Left colon (tissue), 2 donors: Measurements from ENCODE around the gene FRS3. TPM values are rescaled to one million over a fixed set of nuclear protein-coding genes. Genes with fewer than 3 reads are reported as not detected.

Source experiments
- ATAC-seq: fragments of 200-7000 bp; cut with Tn5 transposase; one replicate; pipeline ENCODE4 v1.9.1; 2020; ENCODE audit warnings: mild to moderate bottlenecking, moderate library complexity
- DNase-seq, 2 donors: peaks; one replicate each; pipeline ENCODE4 v3.0.0-alpha.2; 2020
- intact Hi-C, 2 donors: fragments of 100-400 bp; cut with DNase I in 1 of 2; cut with micrococcal nuclease in 1 of 2; formaldehyde crosslinking; loops; one replicate each; pipeline versions ENCODE4 v1.11.2 to v1.14.0; 2022; cut with DNase I, micrococcal nuclease
- total RNA-seq, 2 donors: library from RNA; stranded (reverse); fragmentation: NEBNext Ultra II Directional; extraction: Animal tissue kit (Norgen Biotek cat#: 25700); gene quantifications; one replicate each; pipeline ENCODE4 v1.2.1, GENCODE V29; 2021
- donor health status: DM: no; HTN: no; CAD: no.
- donor health status: DM: yes; HTN: yes; CAD: no.

The FRS3 gene
- total RNA-seq, 2 donors from 2014 or later: 3.3 to 4.4 TPM

GRCh38 chr6:41750374-41750773, 29.3 kb downstream of the FRS3 start:
- no peak for DNase-seq
- no peak for ATAC-seq
- intact Hi-C loops: no loop called here

GRCh38 chr6:41748542-41748941, 31.2 kb downstream of the FRS3 start:
- intact Hi-C loops: no loop called here
- ATAC-seq: no peak
- no peak for DNase-seq

GRCh38 chr6:41748102-41748477, 31.6 kb downstream of the FRS3 start:
- ATAC-seq (no peak), DNase-seq (no peak)
- intact Hi-C loops: no loop called here

GRCh38 chr6:41747256-41748101, 32.2 kb downstream of the FRS3 start, which contains the start of gene PGC:
Gene PGC, minus strand, starts transcription at chr6:41747397. Its CDS starts 63 bp downstream, at chr6:41747334.
- intact Hi-C loops: no loop called here
- DNase-seq: no peak
- no peak for ATAC-seq

- DNase-seq (no peak), ATAC-seq (no peak)
- intact Hi-C loops: no loop called here
Measured at GRCh38 chr6:41746107-41746506, 33.6 kb downstream of the FRS3 start.

GRCh38 chr6:41744236-41744787, 35.4 kb downstream of the FRS3 start:
- no peak for DNase-seq
- intact Hi-C loops: no loop called here
- ATAC-seq: no peak

GRCh38 chr6:41743406-41744235, 36.1 kb downstream of the FRS3 start:
- intact Hi-C loops: no loop called here
- no peak for DNase-seq
- ATAC-seq: no peak

- peak; percentile 71 to 87 for DNase-seq
- intact Hi-C loops: no loop called here
- peak; percentile 84 for ATAC-seq
Measured at GRCh38 chr6:41741625-41742490, 37.8 kb downstream of the FRS3 start.

GRCh38 chr6:41740366-41741162, 39.1 kb downstream of the FRS3 start:
- ATAC-seq: peak; percentile 21

GRCh38 chr6:41739041-41739440, 40.7 kb downstream of the FRS3 start:
- DNase-seq (no peak), ATAC-seq (no peak)
- intact Hi-C loops: no loop called here

More at GRCh38 chr6:41740366-41741162, 39.1 kb downstream of the FRS3 start:
- DNase-seq: peak in 1 of 2 donors; percentile 40
- intact Hi-C loops: no loop called here

GRCh38 chr6:41737591-41738130, 42.0 kb downstream of the FRS3 start:
- no peak for DNase-seq
- intact Hi-C loops: no loop called here
- ATAC-seq: no peak

- intact Hi-C loops: no loop called here
- no peak for DNase-seq
- ATAC-seq: no peak
Measured at GRCh38 chr6:41736800-41737555, 42.7 kb downstream of the FRS3 start.

GRCh38 chr6:41736186-41736733, 43.4 kb downstream of the FRS3 start:
- intact Hi-C loops: no loop called here
- ATAC-seq: no peak
- DNase-seq: no peak

GRCh38 chr6:41735427-41736185, 44.1 kb downstream of the FRS3 start, which contains the start of gene TFEB:
Gene TFEB, minus strand, starts transcription at chr6:41735608. Its CDS starts 44,395 bp downstream, at chr6:41691213.
- intact Hi-C loops: no loop called here
- ATAC-seq: peak; percentile 72
- peak; percentile 94 to 97 for DNase-seq

- peak; percentile 85 to 86 for DNase-seq
- ATAC-seq: peak; percentile 59
- intact Hi-C loops: no loop called here
Measured at GRCh38 chr6:41734666-41735426, 44.9 kb downstream of the FRS3 start.
